Heart left ventricle (tissue), 13 donors: ENCODE results near the gene RNF224.

Experiments
- CTCF ChIP-seq, 12 donors: fragments of 200-600 bp; sonication (generic) in 4 of 12; IDR thresholded peaks; one replicate each; pipeline versions ENCODE4 v1.5.0 to v1.8.0; 2018 to 2022; ENCODE audit warnings: antibody characterized with exemption in 12 of 12, mild to moderate bottlenecking in 5 of 12
- POLR2A ChIP-seq, 2 donors: fragments of 450-650 bp; IDR thresholded peaks; one replicate each; pipeline ENCODE4 v1.6.1; 2017; ENCODE audit warnings: antibody characterized with exemption in 2 of 2, mild to moderate bottlenecking in 2 of 2, moderate library complexity in 2 of 2
- donor health status: ischemic (EF 13 %, LVEDD 7.1; RV severe dilation, severe dysfunction).
- donor health status: DM: no; HTN: yes; CAD: no.
- donor health status: DM: no; HTN: no; CAD: no.
- donor health status: ischemic (EF 25% LVEDD 6.9; RV normal size, moderate dysfunction).
- donor health status: ischemic (EF 25% LVEDD 5.7; RV mildly dilated, moderate dysfunction).
- donor health status: ischemic (EF 35%, LVEDD 5.7; RV mildly dilated, moderate dysfunction).
- donor health status: nonischemic (EF 11% LVEDD 7.7; RV severe dilation, severe dysfunction).
- donor health status: DM: yes; HTN: yes; CAD: no.
- donor health status: PGD.
- donor health status: ischemic (EF 29% LVEDD 5.4; RV normal size, mild dysfunction).
- donor health status: nonischemic (EF 23%, LVEDD 6.1; RV moderate dilation, normal function).

GRCh38 chr9:137276473-137277328, 49.4 kb downstream of the RNF224 start:
- TF ChIP-seq CTCF (IDR thresholded peaks at IDR 0.05) = no peak
- TF ChIP-seq POLR2A (IDR thresholded peaks at IDR 0.05) = no peak
